SK-N-SH treated with all-trans-retinoic acid at 6 μM for 48 hours (cell line): ENCODE data around the gene FXYD2.

Experiments
- ATAC-seq: fragments of 200-7000 bp; cut with Tn5 transposase; 3 replicates; pipeline ENCODE4 v1.9.1; 2020; ENCODE audit warnings: mild to moderate bottlenecking, moderate library complexity
- ARNTL ChIP-seq: fragments of 450-650 bp; formaldehyde crosslinking; IDR thresholded peaks from 2 replicates; pipeline ENCODE4 v1.5.0; 2020; ENCODE audit warnings: low read depth, mild to moderate bottlenecking, moderate library complexity, borderline replicate concordance
- CREB5 ChIP-seq: fragments of 250-450 bp; sonication (Bioruptor Pico); IDR thresholded peaks from 2 replicates; pipeline ENCODE4 v1.5.1; 2020; ENCODE audit warnings: low read depth, mild to moderate bottlenecking, moderate library complexity
- CSDC2 ChIP-seq: fragments of 250-450 bp; sonication (Bioruptor Pico); IDR thresholded peaks from 2 replicates; pipeline ENCODE4 v1.5.0; 2020; ENCODE audit warnings: mild to moderate bottlenecking, moderate library complexity
- GLIS3 ChIP-seq: fragments of 250-450 bp; sonication (Bioruptor Pico); IDR thresholded peaks from 2 replicates; pipeline ENCODE4 v1.5.0; 2020; ENCODE audit warnings: mild to moderate bottlenecking, moderate library complexity
- ISL1 ChIP-seq: fragments of 250-450 bp; sonication (Bioruptor Pico); IDR thresholded peaks from 2 replicates; pipeline ENCODE4 v2.1.2; 2022; ENCODE audit warnings: mild to moderate bottlenecking, moderate library complexity
- OSR1 ChIP-seq: fragments of 250-450 bp; sonication (Bioruptor Pico); IDR thresholded peaks from 2 replicates; pipeline ENCODE4 v1.8.0; 2022; ENCODE audit warnings: moderate library complexity, mild to moderate bottlenecking, inconsistent platforms
- POU6F1 ChIP-seq: fragments of 250-450 bp; sonication (Bioruptor Pico); IDR thresholded peaks from 2 replicates; pipeline ENCODE4 v1.8.0; 2021; ENCODE audit warnings: low read depth, mild to moderate bottlenecking, moderate library complexity, borderline replicate concordance
- PPARA ChIP-seq: fragments of 250-450 bp; sonication (Bioruptor Pico); IDR thresholded peaks from 2 replicates; pipeline ENCODE4 v1.5.0; 2020; ENCODE audit warnings: mild to moderate bottlenecking, borderline replicate concordance
- RARB ChIP-seq: fragments of 250-450 bp; sonication (Bioruptor Pico); IDR thresholded peaks from 2 replicates; pipeline ENCODE4 v1.8.0; 2021; ENCODE audit warnings: mild to moderate bottlenecking, moderate library complexity
- SNAI2 ChIP-seq: fragments of 250-450 bp; sonication (Bioruptor Pico); IDR thresholded peaks from 2 replicates; pipeline ENCODE4 v1.5.0; 2020; ENCODE audit warnings: mild to moderate bottlenecking, moderate library complexity
- TCF4 ChIP-seq: fragments of 250-450 bp; sonication (Bioruptor Pico); IDR thresholded peaks from 2 replicates; pipeline ENCODE4 v1.8.0; 2021; ENCODE audit warnings: mild to moderate bottlenecking, moderate library complexity, borderline replicate concordance
- TSHZ2 ChIP-seq: fragments of 250-450 bp; sonication (Bioruptor Pico); IDR thresholded peaks from 2 replicates; pipeline ENCODE4 v1.5.0; 2020; ENCODE audit warnings: mild to moderate bottlenecking, moderate library complexity
- ZC3H10 ChIP-seq: fragments of 250-450 bp; sonication (Bioruptor Pico); IDR thresholded peaks from 2 replicates; pipeline ENCODE4 v1.5.1; 2021; ENCODE audit warnings: mild to moderate bottlenecking, moderate library complexity
- ZFP3 ChIP-seq: fragments of 250-450 bp; sonication (Bioruptor Pico); IDR thresholded peaks from 2 replicates; pipeline ENCODE4 v1.5.0; 2020; ENCODE audit warnings: mild to moderate bottlenecking, moderate library complexity
- ZFP30 ChIP-seq: fragments of 450-650 bp; formaldehyde crosslinking; IDR thresholded peaks from 2 replicates; pipeline ENCODE4 v1.5.0; 2022; ENCODE audit warnings: mild to moderate bottlenecking, moderate library complexity
- ZNF565 ChIP-seq: fragments of 450-650 bp; formaldehyde crosslinking; conservative IDR thresholded peaks from 2 replicates; pipeline ENCODE4 v1.5.0; 2020; ENCODE audit warnings: low read depth, mild to moderate bottlenecking, moderate library complexity
- ZNF70 ChIP-seq: fragments of 450-650 bp; formaldehyde crosslinking; IDR thresholded peaks from 2 replicates; pipeline ENCODE4 v1.5.0; 2020; ENCODE audit warnings: mild to moderate bottlenecking, moderate library complexity
- ZNF8 ChIP-seq: fragments of 450-650 bp; formaldehyde crosslinking; IDR thresholded peaks from 2 replicates; pipeline ENCODE4 v1.5.0; 2020; ENCODE audit warnings: mild to moderate bottlenecking, moderate library complexity
- TF ChIP-seq, protein P1 (sequence below): fragments of 250-450 bp; sonication (Bioruptor Pico); IDR thresholded peaks from 2 replicates; pipeline ENCODE4 v1.8.0; 2020; ENCODE audit warnings: mild to moderate bottlenecking, moderate library complexity, borderline replicate concordance
- TF ChIP-seq, protein P2 (sequence below): fragments of 250-450 bp; sonication (Bioruptor Pico); IDR thresholded peaks from 2 replicates; pipeline ENCODE4 v1.5.1; 2021; ENCODE audit warnings: mild to moderate bottlenecking, moderate library complexity

Gene FXYD2

GRCh38 chr11:117843666-117844484 is 19.3 kb upstream of the FXYD2 start (continued):
- no peak for TF ChIP-seq ZC3H10 (CRISPR knock-in tag)

- no peak for TF ChIP-seq SNAI2 (CRISPR knock-in tag)
- no peak for TF ChIP-seq ZFP3 (CRISPR knock-in tag)
- TF ChIP-seq ZNF8 (CRISPR knock-in tag), result no peak
- TF ChIP-seq, protein P1, sequence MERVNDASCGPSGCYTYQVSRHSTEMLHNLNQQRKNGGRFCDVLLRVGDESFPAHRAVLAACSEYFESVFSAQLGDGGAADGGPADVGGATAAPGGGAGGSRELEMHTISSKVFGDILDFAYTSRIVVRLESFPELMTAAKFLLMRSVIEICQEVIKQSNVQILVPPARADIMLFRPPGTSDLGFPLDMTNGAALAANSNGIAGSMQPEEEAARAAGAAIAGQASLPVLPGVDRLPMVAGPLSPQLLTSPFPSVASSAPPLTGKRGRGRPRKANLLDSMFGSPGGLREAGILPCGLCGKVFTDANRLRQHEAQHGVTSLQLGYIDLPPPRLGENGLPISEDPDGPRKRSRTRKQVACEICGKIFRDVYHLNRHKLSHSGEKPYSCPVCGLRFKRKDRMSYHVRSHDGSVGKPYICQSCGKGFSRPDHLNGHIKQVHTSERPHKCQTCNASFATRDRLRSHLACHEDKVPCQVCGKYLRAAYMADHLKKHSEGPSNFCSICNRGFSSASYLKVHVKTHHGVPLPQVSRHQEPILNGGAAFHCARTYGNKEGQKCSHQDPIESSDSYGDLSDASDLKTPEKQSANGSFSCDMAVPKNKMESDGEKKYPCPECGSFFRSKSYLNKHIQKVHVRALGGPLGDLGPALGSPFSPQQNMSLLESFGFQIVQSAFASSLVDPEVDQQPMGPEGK, result no peak
- ATAC-seq, result no peak
Measured at GRCh38 chr11:117842131-117842941, 17.8 kb upstream of the FXYD2 start.

DNA sequence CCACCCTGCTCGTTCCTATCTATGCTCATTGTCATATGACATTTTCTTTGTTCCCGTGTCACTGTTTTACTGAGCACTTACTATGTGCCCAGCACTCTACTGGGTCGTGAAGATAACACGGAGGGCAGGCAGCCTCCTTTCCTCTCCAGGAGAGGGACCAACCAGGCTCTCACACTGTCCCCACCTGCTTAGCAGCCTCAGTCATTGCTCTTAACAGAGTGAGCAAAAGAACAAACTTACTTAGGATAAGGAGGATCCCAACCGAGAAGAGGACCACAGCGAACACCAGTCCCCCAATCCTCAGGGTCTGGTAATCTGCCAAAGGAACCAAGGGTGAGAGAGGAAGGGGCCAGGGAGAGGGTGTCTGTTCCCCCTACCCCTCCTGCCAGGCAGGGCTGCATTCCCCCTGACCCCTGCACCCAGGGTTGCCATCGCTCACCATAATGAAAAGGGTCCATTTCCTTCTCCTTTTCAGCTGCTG is 17.0 kb upstream of the FXYD2 start:
- no peak for TF ChIP-seq ISL1 (CRISPR knock-in tag)
- no peak for TF ChIP-seq ARNTL (CRISPR knock-in tag)
- TF ChIP-seq, protein P2, sequence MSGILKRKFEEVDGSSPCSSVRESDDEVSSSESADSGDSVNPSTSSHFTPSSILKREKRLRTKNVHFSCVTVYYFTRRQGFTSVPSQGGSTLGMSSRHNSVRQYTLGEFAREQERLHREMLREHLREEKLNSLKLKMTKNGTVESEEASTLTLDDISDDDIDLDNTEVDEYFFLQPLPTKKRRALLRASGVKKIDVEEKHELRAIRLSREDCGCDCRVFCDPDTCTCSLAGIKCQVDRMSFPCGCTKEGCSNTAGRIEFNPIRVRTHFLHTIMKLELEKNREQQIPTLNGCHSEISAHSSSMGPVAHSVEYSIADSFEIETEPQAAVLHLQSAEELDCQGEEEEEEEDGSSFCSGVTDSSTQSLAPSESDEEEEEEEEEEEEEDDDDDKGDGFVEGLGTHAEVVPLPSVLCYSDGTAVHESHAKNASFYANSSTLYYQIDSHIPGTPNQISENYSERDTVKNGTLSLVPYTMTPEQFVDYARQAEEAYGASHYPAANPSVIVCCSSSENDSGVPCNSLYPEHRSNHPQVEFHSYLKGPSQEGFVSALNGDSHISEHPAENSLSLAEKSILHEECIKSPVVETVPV (CRISPR knock-in tag), result no peak
- TF ChIP-seq SNAI2 (CRISPR knock-in tag), result no peak
- TF ChIP-seq ZNF565, result no peak
- TF ChIP-seq GLIS3 (CRISPR knock-in tag), result no peak
- TF ChIP-seq ZC3H10 (CRISPR knock-in tag), result no peak
- no peak for TF ChIP-seq ZNF8 (CRISPR knock-in tag)
- TF ChIP-seq PPARA (CRISPR knock-in tag), result no peak
- TF ChIP-seq ZNF70 (CRISPR knock-in tag), result no peak
- no peak for TF ChIP-seq ZFP3 (CRISPR knock-in tag)
- TF ChIP-seq TSHZ2 (CRISPR knock-in tag), result no peak
- TF ChIP-seq, protein P1, result no peak
- TF ChIP-seq ZFP30 (CRISPR knock-in tag), result no peak
- TF ChIP-seq CSDC2, result no peak
- TF ChIP-seq RARB (CRISPR knock-in tag), result no peak
- no peak for TF ChIP-seq OSR1 (CRISPR knock-in tag)
- TF ChIP-seq CREB5 (CRISPR knock-in tag), result no peak
- TF ChIP-seq TCF4 (CRISPR knock-in tag), result no peak
- no peak for TF ChIP-seq POU6F1 (CRISPR knock-in tag)
- no peak for ATAC-seq
